ENCODE measurements around the gene SMYD3.

SMYD3 gene

GRCh38 chr1:246144931-246145330, 362.1 kb downstream of the SMYD3 start:
- no peak for TF ChIP-seq GABPA (IDR thresholded peaks at IDR 0.05; ENCODE audit: low read depth)
- no peak for TF ChIP-seq REST (IDR thresholded peaks at IDR 0.05; ENCODE audit: insufficient replicate concordance, low read depth)
- TF ChIP-seq POLR2AphosphoS5 (IDR thresholded peaks at IDR 0.05; ENCODE audit: low read depth) = no peak
- no peak for TF ChIP-seq CTCF (IDR thresholded peaks at IDR 0.05; ENCODE audit: insufficient read depth, low read length)
- no peak for TF ChIP-seq SPI1 (IDR thresholded peaks at IDR 0.05; ENCODE audit: borderline replicate concordance, low read depth)
- no peak overlapping the region for H3K27ac ChIP-seq (replicated peaks)
- H3K4me3 ChIP-seq (replicated peaks; ENCODE audit: insufficient read depth, low read length) = no peak overlapping the region
- DNase-seq (ENCODE audit: low read depth in 1 of 2, low spot score in 1 of 2) = no peak
- H3K27me3 ChIP-seq (ENCODE audit: insufficient read depth, poor library complexity, severe bottlenecking) = no peaks in the 10 kb centered on the region

GRCh38 chr1:246142320-246142893, 364.7 kb downstream of the SMYD3 start:
- no peak for DNase-seq (ENCODE audit: low read depth in 1 of 2, low spot score in 1 of 2)
- TF ChIP-seq GABPA (IDR thresholded peaks at IDR 0.05; ENCODE audit: low read depth) (no peak), CTCF (IDR thresholded peaks at IDR 0.05; ENCODE audit: insufficient read depth, low read length) (no peak), POLR2AphosphoS5 (IDR thresholded peaks at IDR 0.05; ENCODE audit: low read depth) (no peak), REST (IDR thresholded peaks at IDR 0.05; ENCODE audit: insufficient replicate concordance, low read depth) (no peak), SPI1 (IDR thresholded peaks at IDR 0.05; ENCODE audit: borderline replicate concordance, low read depth) (no peak)
- no peaks in the 10 kb centered on the region for H3K27me3 ChIP-seq (ENCODE audit: insufficient read depth, poor library complexity, severe bottlenecking)
- no peak overlapping the region for H3K4me3 ChIP-seq (replicated peaks; ENCODE audit: insufficient read depth, low read length)
- H3K27ac ChIP-seq (replicated peaks) = no peak overlapping the region

DNA sequence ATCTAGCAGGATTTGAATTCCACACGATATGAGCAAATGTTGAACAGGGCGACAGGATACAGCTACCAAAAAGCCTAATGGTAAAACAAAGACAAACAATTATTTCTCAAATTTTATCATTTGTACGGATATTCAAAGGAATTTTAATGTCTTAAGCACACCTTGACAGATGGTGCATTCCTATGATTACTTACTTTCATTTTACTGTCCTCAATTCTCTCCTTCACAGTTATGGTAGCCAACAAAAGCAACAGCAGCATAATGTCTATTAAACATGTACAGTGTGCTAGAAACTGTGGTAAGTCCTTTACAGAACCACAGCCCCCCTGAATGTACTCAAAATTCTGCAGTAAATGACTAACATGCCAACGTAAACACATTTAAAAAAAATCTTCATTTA, 365.8 kb downstream of the SMYD3 start:
- TF ChIP-seq POLR2AphosphoS5 (IDR thresholded peaks at IDR 0.05; ENCODE audit: low read depth) (no peak), REST (IDR thresholded peaks at IDR 0.05; ENCODE audit: insufficient replicate concordance, low read depth) (no peak)
- Histone ChIP-seq H3K27ac (replicated peaks) (no peak overlapping the region), H3K4me3 (replicated peaks; ENCODE audit: insufficient read depth, low read length) (no peak overlapping the region), H3K27me3 (ENCODE audit: insufficient read depth, poor library complexity, severe bottlenecking) (no peaks in the 10 kb centered on the region)
- DNase-seq (ENCODE audit: low read depth in 1 of 2, low spot score in 1 of 2) = no peak
